HG03469 (cell line): ENCODE data around the gene DDX51.
"Not testable (repeated sequence)": the region's sequence is repeated elsewhere in the genome, so short reads cannot be mapped to it uniquely, and the experiment has no call there.

Source experiments
- ATAC-seq: cut with Tn5 transposase; IDR thresholded peaks from one replicate; pipeline ENCODE4 v1.9.1; 2021; ENCODE audit warnings: mild to moderate bottlenecking, moderate library complexity, moderate number of reproducible peaks; ENCODE audit not compliant: unreplicated experiment

DDX51 gene

DNA sequence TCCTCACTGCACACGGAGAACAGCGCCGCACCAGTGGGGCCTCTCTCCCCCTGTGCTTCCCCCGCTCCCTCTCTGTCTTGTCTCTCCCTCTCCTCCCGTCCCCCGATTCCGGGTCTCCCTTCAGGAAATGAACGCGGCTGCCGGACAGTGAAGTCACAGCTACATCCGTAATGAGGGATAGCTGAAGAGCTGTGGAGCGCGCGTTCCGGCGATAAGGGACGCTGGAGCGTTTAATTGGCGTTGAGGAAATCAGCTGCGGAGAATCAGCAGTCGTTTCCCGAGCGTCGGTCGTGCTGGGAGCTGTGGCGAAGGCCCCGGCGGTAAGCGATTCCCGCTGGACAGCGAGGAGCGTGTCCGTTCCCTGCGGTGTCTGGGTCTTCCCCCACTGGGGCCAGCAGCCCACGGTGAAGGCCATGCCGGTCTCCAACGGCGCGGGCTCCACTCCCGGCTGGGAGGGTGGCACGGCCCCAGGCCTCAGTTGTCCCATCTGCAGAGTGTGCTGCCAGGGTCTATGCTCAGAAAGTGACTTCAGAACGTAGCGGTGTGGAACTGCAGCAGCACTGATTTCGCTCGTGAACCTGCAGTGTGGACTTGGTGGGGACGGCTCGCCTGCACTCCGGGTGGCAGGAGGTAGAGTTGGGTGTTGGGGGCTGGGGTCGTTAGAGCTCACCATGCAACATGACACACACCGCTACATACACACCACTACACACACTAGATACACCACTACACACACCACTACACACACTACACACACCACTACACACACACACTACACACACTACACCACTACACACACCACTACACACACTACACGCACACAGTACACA is 11.0 kb upstream of the DDX51 start:
- ATAC-seq: no peak

DNA sequence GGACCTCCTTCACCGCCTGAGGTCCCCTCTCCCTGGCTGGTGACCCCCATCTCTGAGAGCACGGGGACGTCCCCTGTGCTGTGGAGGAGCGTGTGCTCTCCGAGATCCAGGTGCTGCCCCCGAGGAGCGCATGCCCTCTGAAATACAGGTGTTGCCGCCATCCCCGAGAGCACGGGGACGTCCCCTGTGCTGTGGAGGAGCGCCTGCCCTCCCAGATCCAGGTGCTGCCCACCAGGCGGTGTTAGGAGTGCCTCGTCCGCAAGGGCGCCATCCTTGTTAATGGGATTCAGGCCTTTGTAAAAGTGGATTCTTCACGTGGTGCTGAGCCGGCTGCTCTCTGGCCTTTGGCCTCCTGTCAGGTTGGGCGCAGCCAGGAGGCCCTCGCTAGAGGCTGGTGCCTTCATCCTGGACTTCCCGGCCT is 10.2 kb upstream of the DDX51 start:
- no peak for ATAC-seq

DNA sequence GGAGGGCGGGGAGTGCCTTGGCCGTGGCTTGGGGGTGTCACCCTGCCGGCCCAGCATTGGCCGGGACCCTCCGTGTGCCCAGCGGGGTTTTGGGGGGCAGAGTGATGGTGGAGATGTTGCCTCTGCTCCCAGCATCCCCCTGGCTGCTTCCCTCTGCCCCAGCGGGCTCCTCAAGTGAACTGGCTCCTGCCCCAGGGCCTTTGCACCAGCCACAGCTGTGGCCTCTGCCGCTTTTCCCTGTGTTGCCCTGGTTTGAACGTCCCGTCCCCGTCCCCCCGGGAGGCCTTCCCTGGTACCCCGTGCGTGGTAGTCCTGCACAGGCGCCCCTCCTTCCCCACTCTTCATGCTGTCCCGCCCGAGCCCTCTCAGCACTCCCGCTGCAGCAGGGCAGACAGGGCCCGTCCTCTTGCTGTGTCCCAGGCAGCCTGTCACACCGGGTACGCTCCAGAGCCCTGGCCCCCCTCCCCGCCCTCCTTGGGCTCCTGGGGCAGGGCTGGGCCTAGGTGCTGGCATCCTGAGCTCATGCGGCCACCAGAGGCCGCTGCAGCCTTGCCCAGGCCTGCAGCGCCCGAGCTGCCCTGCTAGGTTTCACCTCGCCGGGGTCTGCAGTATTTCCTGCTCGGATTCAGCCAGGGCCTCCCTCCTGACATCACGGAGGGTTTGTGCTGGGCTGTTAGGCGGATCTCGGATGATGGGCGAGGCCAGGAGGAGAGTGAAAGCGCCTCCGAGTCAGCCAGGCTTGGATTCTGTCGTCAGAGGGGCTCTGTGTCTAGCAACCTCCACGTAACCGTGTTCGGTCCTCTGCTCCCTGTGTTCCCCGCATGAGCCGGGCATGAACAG is 9.6 kb upstream of the DDX51 start:
- ATAC-seq: no peak

DNA sequence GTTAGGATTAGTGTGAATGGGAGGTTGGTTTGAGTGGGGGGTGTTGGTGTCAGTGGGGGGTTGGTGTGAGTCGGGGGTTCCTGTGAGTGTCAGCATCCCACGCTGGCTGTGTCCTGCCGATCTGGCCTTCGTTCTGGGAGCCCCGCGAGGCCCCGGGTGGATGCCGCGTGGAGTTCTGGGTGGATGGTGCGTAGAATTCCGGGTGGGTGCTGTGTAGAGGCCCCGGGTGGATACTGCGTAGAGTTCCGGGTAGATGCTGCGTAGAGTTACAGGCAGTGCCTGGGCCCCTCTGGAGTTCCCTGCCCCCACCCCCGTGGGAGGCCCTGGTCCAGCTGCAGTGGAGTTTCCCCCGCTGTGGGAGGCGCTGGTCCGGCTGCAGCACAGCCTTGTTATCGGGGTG is 8.8 kb upstream of the DDX51 start:
- no peak for ATAC-seq

DNA sequence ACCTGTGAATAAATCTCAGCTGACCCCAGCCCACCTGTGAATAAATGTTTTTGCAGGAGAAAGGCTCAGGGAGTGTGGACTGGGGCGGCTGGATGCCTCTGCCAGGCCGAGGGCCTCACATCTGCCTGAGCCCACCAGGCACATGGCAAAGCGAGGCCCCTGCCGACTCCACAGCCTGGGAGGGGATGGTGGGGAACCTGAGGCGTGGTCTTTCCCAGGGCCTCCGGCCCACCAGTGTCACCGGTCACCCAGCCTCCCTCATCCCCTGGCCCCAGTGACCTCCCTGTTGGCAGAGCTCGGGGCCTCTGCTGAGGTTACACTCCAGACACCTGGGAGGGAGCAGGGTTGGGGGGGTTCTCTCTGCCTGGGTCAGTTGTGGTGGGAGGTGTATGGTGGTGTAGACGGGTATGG is 8.3 kb upstream of the DDX51 start:
- ATAC-seq: no peak

DNA sequence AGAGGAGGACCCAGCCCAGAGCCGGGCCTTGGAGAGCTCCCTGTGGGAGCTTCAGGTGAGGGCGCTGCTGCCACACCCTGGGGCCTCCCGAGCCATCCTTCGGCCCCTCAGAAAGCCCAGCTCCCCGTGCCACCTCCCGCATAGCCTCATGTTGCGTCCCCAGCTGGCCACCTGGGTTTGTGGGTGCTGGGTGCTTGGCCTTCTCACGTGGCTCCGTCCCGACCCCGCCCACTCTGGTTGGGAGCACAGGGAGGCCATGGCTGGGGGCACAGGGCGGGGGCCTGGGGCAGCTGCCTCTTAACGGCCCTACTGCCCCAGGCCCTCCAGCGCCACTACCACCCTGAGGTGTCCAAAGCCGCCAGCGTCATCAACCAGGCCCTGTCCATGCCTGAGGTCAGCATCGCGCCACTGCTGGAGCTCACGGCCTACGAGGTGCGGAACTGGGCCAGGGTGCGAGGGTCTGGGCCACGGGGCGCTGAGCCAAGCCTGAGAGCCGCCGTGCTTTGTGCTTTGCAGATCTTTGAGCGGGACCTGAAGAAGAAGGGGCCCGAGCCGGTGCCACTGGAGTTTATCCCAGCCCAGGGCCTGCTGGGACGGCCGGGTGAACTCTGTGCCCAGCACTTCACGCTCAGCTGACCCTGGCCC is 7.8 kb upstream of the DDX51 start:
- no peak for ATAC-seq

DNA sequence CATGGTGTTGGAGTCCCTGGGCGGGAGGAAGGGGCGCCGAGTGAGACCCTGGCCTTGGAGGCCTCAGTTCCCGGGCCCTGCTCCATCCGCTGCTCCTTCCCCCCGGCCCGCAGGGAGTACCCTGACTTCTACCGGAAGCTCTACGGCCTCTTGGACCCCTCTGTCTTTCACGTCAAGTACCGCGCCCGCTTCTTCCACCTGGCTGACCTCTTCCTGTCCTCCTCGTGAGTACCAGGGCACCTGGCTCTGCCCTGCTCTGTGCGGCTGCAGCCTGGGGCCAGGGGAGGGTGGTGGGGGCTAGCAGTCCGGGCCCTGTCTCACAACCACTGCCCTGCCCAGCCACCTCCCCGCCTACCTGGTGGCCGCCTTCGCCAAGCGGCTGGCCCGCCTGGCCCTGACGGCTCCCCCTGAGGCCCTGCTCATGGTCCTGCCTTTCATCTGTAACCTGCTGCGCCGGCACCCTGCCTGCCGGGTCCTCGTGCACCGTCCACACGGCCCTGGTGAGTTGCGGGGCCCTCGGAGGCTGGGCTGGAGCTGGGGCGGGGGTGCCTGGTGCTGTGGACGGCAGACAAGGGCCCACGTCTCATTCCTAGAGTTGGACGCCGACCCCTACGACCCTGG is 7.1 kb upstream of the DDX51 start:
- no peak for ATAC-seq

DNA sequence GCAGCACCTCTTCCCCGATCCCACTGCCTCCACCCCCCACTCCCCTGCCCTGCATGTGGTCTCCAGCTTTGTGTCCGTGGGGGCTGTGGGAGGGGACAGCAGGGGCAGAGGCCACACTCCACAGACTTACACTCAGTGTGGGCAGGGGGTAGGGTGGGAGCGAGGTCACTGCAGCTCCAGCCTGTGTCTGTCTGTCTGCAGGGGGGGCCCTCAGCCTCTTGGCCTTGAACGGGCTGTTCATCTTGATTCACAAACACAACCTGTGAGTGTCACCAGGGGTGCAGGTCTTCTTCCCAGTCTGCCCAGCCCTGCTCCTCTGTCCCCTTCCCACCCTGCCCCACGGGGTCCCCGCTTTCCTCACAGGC is 6.6 kb upstream of the DDX51 start:
- ATAC-seq: no peak

DNA sequence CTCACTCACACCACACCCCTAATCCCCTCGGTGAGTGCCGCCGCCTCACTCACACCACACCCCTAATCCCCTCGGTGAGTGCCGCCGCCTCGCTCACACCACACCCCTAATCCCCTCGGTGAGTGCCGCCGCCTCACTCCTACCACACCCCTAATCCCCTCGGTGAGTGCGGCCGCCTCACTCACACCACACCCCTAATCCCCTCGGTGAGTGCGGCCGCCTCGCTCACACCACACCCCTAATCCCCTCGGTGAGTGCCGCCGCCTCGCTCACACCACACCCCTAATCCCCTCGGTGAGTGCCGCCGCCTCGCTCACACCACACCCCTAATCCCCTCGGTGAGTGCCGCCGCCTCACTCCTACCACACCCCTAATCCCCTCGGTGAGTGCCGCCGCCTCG is 5.4 kb upstream of the DDX51 start:
- ATAC-seq: not testable (repeated sequence)

DNA sequence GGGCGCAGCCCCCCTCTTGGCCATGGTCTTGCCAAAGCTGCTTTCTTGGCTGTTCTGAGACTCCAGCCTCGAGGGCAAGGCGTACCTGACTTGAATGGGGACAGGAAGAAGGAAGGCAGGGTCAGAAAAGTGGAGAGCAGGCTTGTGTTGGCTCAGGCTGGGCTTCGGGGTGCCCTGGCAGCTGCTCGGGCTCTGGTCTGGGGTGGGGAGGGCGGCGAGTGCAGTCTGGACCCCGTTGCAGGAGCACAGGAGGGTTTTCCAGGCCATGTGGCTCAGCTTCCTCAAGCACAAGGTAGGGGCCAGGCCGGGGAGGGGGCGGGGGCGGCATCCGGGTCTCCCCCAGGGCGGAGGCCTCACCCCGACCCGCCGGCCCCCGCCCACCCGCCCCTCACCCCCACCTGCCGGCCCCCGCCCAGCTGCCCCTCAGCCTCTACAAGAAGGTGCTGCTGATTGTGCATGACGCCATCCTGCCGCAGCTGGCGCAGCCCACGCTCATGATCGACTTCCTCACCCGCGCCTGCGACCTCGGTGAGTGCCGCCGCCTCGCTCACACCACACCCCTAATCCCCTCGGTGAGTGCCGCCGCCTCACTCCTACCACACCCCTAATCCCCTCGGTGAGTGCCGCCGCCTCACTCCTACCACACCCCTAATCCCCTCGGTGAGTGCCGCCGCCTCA is 4.4 kb upstream of the DDX51 start:
- ATAC-seq: no peak

DNA sequence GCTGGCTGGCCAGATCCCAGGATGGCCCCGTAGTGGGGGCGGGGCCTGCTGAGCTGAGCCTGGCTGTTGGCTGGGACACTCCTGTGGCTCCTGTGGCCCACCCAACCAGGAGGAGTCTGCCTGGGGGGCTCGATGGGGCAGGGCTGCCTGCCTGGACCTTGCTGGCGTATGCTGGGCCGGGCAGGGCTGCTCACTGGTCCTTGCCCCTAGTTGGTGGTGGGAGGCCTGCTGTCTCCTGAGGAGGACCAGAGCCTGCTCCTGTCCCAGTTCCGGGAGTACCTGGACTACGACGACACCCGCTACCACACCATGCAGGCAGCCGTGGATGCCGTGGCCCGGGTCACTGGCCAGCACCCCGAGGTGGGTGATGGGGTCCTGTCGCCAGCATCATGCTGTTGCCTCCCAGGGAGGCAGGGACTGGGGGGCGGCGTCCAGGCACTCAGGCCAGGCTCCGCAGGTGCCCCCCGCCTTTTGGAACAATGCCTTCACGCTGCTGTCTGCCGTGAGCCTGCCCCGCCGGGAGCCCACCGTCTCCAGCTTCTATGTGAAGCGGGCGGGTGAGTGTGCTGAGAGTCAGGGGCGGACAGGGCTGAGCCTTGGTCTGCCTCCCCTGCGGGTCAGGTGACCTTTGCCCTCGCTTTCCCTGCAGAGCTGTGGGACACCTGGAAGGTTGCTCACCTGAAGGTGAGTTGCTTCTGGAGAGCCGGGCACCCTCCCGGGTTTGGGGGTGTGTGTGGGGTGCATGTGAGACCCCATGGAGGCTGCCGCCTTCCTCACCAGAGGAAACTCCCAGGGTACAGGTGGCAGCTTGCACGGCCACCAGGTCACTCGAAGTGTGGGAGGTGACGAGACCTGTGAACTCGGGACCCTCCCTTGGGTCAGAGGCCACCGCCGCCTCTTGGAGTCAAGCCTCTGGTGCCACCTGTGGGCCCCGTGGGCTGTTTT is 3.6 kb upstream of the DDX51 start:
- no peak for ATAC-seq

DNA sequence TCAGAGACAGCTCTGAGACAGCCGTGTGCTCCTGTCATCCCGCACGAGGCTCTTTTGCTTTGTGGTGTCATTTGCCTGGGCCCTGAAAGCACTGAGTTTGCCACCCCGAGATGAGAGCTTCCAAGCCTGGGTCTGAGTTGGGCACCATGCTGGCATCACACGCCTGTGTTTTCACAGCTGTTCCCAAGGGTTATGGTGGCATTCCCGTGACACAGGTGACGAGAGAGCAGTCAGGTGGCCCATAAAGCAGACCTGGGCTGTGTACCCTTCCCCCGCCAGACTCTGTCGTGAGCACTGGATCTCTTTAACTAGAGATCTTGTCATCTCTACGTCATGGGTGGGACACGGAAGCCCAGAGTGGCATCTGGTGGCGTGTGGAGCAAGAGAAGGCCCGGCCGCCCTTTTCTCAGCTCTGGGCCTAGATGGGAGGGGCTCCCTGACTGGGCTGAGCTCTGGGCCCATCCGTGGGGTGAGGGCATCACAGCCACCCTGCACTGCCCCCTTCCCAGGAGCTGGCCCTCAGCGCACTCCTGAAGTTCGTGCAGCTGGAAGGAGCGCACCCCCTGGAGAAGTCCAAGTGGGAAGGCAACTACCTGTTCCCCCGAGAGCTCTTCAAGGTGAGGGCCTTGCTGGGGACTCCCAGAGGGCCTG is 2.8 kb upstream of the DDX51 start:
- no peak for ATAC-seq

DNA sequence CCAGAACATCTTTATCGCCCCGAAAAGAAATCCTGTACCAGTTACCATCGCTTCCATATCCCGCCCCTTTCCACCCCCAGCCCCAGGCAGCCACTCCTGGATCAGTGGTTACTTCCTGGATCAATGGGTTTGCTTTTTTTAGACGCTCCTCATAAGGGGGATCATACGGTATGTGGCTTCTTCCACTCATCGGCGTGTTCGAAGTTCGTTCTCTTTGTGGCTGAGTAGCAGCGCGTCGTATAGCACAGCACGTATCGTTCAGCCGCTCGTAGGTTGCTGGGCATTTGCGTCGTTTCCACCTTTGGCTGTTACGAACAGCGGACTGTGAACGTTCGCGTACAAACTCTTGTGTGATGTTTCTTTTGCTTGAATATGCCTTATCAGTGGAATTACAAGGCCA is 2.0 kb upstream of the DDX51 start:
- no peak for ATAC-seq

DNA sequence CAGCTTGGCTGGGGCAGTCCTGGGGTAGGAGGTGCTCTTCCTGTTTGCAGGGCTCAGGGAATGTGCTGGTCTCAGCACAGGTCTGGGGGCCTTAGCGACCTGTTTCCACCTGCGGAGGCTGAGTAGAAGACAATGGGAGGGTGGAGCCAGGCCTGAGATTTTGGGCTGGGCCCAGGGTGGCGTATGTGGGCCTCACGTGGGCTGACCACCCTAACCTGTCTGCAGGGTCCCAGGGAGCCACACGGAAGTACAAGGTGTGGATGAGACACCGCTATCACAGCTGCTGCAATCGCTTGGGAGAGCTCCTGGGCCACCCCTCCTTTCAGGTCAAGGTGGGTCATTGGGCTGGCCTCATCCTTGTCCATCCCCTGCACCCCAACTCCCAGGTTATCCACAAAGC is 1.2 kb upstream of the DDX51 start:
- no peak for ATAC-seq

DNA sequence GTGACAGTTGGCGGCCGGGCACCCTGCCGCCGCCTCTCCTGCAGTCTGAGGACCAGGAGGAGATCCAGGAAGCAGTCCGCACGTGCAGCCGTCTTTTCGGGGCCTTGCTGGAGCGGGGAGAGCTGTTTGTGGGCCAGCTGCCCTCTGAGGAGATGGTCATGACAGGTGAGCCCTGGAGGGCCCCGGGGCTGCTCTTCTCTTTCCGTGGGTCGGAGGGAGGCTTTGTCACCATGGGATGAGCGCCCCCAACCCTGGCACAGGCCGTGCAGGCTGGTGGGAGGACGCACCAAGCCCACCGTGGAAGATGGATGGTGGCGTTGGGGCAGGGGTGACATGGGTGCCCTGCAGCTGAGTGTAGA is 670 bp upstream of the DDX51 start:
- ATAC-seq: no peak

DNA sequence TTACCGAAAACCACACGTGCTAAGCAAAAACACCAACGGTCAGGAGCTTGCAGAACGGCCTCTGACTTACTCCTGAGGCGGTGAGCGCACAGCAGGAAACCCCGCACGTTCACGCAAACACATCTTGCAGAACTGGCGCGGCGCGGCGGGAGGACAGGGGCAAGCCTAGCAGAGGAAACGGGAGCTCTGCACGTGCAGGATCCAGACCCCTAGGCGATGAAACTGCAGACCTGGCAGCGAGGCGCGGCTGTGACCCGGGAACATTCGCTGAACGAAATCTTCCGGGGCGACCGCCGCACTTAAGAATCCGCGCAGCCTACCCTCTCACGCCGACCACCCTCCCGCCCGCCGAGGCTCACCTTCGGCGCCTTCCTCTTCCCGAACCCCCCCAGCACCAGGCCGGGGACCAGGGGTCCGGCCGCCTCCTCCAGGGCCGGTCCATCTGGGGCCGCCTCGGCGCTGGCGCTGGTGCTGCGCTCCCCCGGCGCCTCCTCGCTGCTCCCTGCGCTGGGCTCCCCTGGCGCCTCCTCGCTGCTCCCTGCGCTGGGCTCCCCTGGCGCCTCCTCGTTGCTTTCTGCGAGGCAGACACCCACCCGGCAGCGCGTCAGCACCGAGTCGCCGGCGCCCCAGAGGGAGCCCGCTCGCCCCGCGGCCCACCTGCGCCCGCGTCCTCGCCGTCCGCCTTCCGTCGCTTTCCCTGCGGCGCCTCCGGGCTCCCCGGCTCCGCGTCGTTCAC is 615 bp downstream of the DDX51 start:
- ATAC-seq: peak; percentile 19

DNA sequence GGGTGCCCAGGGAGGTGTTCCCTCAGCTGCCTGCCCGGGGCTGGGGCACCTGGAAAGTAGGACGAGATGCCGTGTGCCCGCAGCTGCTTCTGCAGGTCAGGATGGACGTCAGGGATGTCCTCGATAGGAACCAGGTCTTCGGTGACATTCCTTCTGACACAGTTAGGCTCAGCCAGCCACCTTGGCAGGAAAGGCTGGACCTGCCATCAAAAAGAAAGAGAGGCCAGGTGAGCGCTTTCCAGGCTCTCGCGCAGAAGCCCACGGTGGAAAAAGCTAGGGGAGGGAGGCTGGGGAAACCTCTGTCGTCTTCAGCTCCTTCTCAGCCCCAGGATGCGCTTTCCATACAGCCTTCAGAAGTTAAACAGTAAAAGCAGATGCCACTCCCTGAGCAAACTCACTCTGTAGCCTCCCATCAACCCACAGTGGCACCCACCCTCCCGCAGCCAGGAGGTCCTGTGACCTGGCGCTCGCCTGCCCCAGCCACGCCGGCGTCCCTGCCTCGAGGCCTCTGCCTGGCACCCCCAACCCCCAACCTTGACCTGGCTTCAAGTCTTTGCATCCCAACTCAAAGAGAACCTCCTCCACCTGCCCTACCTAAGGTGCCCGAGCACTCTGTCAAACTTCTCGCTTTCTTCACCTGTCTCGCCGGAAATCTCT is 1.3 kb downstream of the DDX51 start:
- ATAC-seq: no peak
